Erythroblast (primary cell): Measurements from ENCODE around the gene OLA1.

Source experiments
- GATA1 ChIP-seq: IDR thresholded peaks from 2 replicates; pipeline ENCODE4 v1.6.1; 2011; ENCODE audit warnings: low read depth, mild to moderate bottlenecking, control low read depth, low read length, moderate library complexity
- POLR2A ChIP-seq: IDR thresholded peaks from 2 replicates; pipeline ENCODE4 v1.6.1; 2011; ENCODE audit warnings: mild to moderate bottlenecking, low read length

DNA sequence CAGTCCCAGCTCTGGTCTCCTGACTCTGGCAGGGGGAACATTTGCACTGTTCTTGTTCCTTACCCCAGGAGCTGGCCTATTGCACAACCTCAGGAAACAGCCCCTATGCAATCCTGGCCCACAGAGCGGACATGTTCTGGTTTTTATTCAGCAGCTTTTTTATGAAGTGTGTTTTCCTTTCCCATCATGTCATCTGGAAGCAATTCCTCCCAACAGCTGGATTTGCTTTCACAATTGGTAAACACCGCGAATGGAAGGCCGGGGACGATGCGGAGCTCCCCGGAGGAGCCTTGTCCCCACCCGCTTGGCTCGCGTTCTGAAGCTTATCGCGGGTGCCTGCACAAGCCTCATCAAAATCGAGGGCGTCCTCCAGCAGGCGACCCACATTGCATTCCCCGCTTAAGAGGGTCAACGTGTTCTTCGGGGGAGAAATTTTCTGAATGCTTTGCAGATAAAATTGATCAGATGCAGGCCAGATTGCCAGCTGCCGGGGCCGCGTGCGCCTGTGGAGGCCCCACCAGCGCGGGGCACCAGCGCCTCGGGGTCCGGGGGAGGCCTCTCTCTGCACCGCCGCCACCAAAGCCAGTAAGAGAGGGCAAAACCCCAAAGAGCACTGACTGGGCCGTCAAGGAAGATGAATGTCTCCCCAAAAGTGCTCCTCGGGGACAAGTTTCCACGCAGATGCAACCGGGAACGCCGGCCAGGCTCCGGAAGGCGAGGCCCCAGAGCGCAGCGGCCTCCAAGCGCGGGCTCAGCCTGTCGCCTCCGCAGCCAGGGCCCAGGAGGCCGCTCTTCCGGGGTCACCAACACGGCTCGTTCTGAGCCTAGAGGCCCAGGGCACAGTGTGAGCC, 222.8 kb downstream of the OLA1 start:
- TF ChIP-seq POLR2A (no peak), GATA1 (no peak)
